HFFc6 (cell line): ENCODE measurements around the gene SPTLC1. TPM values are rescaled to one million over a fixed set of nuclear protein-coding genes. Genes with fewer than 3 reads are reported as not detected.

Experiments used
- DNase-seq: peaks from one replicate; pipeline ENCODE4 v3.0.0-alpha.2; 2018
- H3K27ac Mint-ChIP-seq: 2 replicates; pipeline ENCODE4 v1.8.0; 2020; ENCODE audit warnings: mild to moderate bottlenecking, mixed read lengths
- H3K27me3 Mint-ChIP-seq: 2 replicates; pipeline ENCODE4 v1.8.0; 2021; ENCODE audit warnings: mild to moderate bottlenecking, moderate library complexity, mixed read lengths; ENCODE audit not compliant: insufficient read depth
- H3K36me3 Mint-ChIP-seq: 2 replicates; pipeline ENCODE4 v1.8.0; 2021; ENCODE audit warnings: low read depth, mixed read lengths
- H3K4me1 Mint-ChIP-seq: 2 replicates; pipeline ENCODE4 v1.8.0; 2020; ENCODE audit warnings: low read depth, mixed read lengths
- H3K4me3 Mint-ChIP-seq: 2 replicates; pipeline ENCODE4 v1.8.0; 2020; ENCODE audit warnings: mild to moderate bottlenecking, moderate library complexity, mixed read lengths
- H3K9me3 Mint-ChIP-seq: 2 replicates; pipeline ENCODE4 v1.8.0; 2020; ENCODE audit warnings: mild to moderate bottlenecking, mixed read lengths
- CTCF ChIP-seq: fragments of 200-600 bp; sonication (generic); IDR thresholded peaks from 2 replicates; pipeline ENCODE4 v1.5.0; 2021; ENCODE audit warnings: antibody characterized with exemption, mild to moderate bottlenecking
- long read RNA-seq: library from polyadenylated mRNA; unstranded; transcript quantifications from one replicate; pipeline ENCODE4 v2.0.0, GENCODE V29; 2019
- total RNA-seq, 6 experiments: library from RNA; stranded (reverse); fragmentation: NEBNext Ultra II Directional; extraction: Animal tissue kit (Norgen Biotek cat#: 25700); gene quantifications; 2 replicates in 1 of 6; 3 replicates in 5 of 6; pipeline ENCODE4 v1.2.3, GENCODE V29; 2021

Gene SPTLC1
- 10 to 100 TPM; 56.2 to 67.2 (median 63.5) TPM for total RNA-seq
- long read RNA-seq, transcript SPTLC1-201 (15 exons, 1,894 nt): major isoform, 103 of 116 reads
- long read RNA-seq, partial matches to known transcripts: 6 of 116 reads
- long read RNA-seq, other reads (novel, unspliced or antisense): 7 of 116 reads

- no peak for TF ChIP-seq CTCF
- H3K9me3 Mint-ChIP-seq: no peaks in the 10 kb centered on the region
- H3K4me1 Mint-ChIP-seq: peaks cover 22% of the 10 kb centered on the region
- H3K27me3 Mint-ChIP-seq: peaks cover 4% of the 10 kb centered on the region
- peaks cover 16% of the 10 kb centered on the region; the same call in 1 of the 2 replicates for H3K36me3 Mint-ChIP-seq
- peak; percentile 89 for DNase-seq
- peak within 1 kb of the TSS; percentile 98 for H3K27ac Mint-ChIP-seq
- H3K4me3 Mint-ChIP-seq: peak within 1 kb of the TSS; percentile 98
These were observed at the start of gene SPTLC1 for GRCh38 chr9:92115071-92115858. TSS of gene SPTLC1 (minus strand) at chr9:92115413. CDS start at chr9:92115370, 43 bp downstream.

GRCh38 chr9:92164975-92165374 lies 49.8 kb upstream of the SPTLC1 start:
- H3K27ac Mint-ChIP-seq: no peak overlapping the region
- H3K4me3 Mint-ChIP-seq: no peak overlapping the region
- no peak for TF ChIP-seq CTCF
- H3K9me3 Mint-ChIP-seq: peaks cover 5% of the 10 kb centered on the region; the same call in 1 of the 2 replicates
- H3K4me1 Mint-ChIP-seq: peaks cover 34% of the 10 kb centered on the region
- H3K27me3 Mint-ChIP-seq: peaks cover 2% of the 10 kb centered on the region; the same call in 1 of the 2 replicates
- no peak for DNase-seq
- H3K36me3 Mint-ChIP-seq: peaks cover 10% of the 10 kb centered on the region; the same call in 1 of the 2 replicates

- Mint-ChIP-seq H3K27me3 (peaks cover 2% of the 10 kb centered on the region; the same call in 1 of the 2 replicates), H3K4me3 (no peak overlapping the region), H3K27ac (no peak overlapping the region), H3K36me3 (peaks cover 10% of the 10 kb centered on the region; the same call in 1 of the 2 replicates), H3K4me1 (peaks cover 34% of the 10 kb centered on the region), H3K9me3 (peaks cover 5% of the 10 kb centered on the region; the same call in 1 of the 2 replicates)
- no peak for DNase-seq
- TF ChIP-seq CTCF: no peak
These were observed 49.3 kb upstream of the SPTLC1 start for GRCh38 chr9:92164490-92164889.

- H3K9me3 Mint-ChIP-seq: peaks cover 5% of the 10 kb centered on the region; the same call in 1 of the 2 replicates
- 0 out of 2 replicates have a peak overlapping the region, but pooled peaks have one; percentile 20 for H3K27ac Mint-ChIP-seq
- TF ChIP-seq CTCF: no peak
- H3K4me1 Mint-ChIP-seq: peaks cover 38% of the 10 kb centered on the region
- DNase-seq: no peak
- H3K36me3 Mint-ChIP-seq: peaks cover 14% of the 10 kb centered on the region; the same call in 1 of the 2 replicates
- H3K27me3 Mint-ChIP-seq: peaks cover 4% of the 10 kb centered on the region; the same call in 1 of the 2 replicates
- no peak overlapping the region for H3K4me3 Mint-ChIP-seq
These were observed 48.1 kb upstream of the SPTLC1 start for GRCh38 chr9:92163276-92163675.

- Mint-ChIP-seq H3K4me3 (no peak overlapping the region), H3K4me1 (peaks cover 42% of the 10 kb centered on the region), H3K27ac (no peak overlapping the region), H3K27me3 (peaks cover 4% of the 10 kb centered on the region; the same call in 1 of the 2 replicates), H3K36me3 (peaks cover 14% of the 10 kb centered on the region; the same call in 1 of the 2 replicates), H3K9me3 (peaks cover 5% of the 10 kb centered on the region; the same call in 1 of the 2 replicates)
- DNase-seq: no peak
- no peak for TF ChIP-seq CTCF
These were observed 45.6 kb upstream of the SPTLC1 start for GRCh38 chr9:92160786-92161185.
